HEK293 (cell line): ENCODE data around the gene FSTL4.
A peak's percentile ranks its signal among the peaks of the same experiment; 100 is the strongest.

Experiments
- CTCF ChIA-PET: fragments of 350-600 bp; formaldehyde crosslinking; extraction: SDS; loops from one replicate; lab custom pipeline; 2021; ENCODE audit warnings: antibody characterized with exemption; lab: Yijun Ruan, JAX
- POLR2A ChIA-PET: fragments of 300-600 bp; formaldehyde crosslinking; extraction: SDS; loops from one replicate; lab custom pipeline; 2020; ENCODE audit warnings: antibody characterized with exemption, inconsistent platforms; lab: Yijun Ruan, JAX
- H3K27ac ChIP-seq: fragments of 200-500 bp; sonication (Bioruptor generic); 2 replicates; pipeline ENCODE4 v1.5.1; 2014; ENCODE audit warnings: low read depth, low read length, control low read depth, inconsistent platforms; ENCODE audit errors: extremely low read depth
- H3K36me3 ChIP-seq, 2 experiments: fragments of 200-500 bp in 1 of 2; sonication (Bioruptor generic) in 1 of 2; 1 replicate in 1 of 2; 2 replicates in 1 of 2; pipeline ENCODE4 v1.5.1; 2014 to 2017; ENCODE audit warnings: inconsistent platforms in 2 of 2, low read length in 2 of 2; ENCODE audit not compliant: control insufficient read depth in 2 of 2, insufficient read depth in 1 of 2
- H3K4me1 ChIP-seq: fragments of 200-500 bp; sonication (Bioruptor generic); 2 replicates; pipeline ENCODE4 v1.5.1; 2014; ENCODE audit warnings: mild to moderate bottlenecking, low read length, inconsistent platforms; ENCODE audit not compliant: control insufficient read depth, insufficient read depth
- H3K4me3 ChIP-seq: 2 replicates; pipeline ENCODE4 v1.5.1; 2011; ENCODE audit warnings: low read depth, mild to moderate bottlenecking, control low read depth, low read length, moderate library complexity
- H3K9me3 ChIP-seq: fragments of 200-500 bp; sonication (Bioruptor generic); 2 replicates; pipeline ENCODE4 v1.5.1; 2014; ENCODE audit warnings: low read depth, low read length, inconsistent platforms; ENCODE audit not compliant: control insufficient read depth, insufficient read depth
- GLI2 ChIP-seq: fragments of 450-650 bp; formaldehyde crosslinking; IDR thresholded peaks from 2 replicates; pipeline ENCODE4; 2017; ENCODE audit warnings: missing biosample characterization, missing genetic modification characterization, low read depth, borderline replicate concordance
- KLF10 ChIP-seq: fragments of 450-650 bp; IDR thresholded peaks from 2 replicates; pipeline ENCODE4 v1.5.1; 2018; ENCODE audit warnings: missing biosample characterization, mild to moderate bottlenecking, missing genetic modification characterization
- REPIN1 ChIP-seq: fragments of 450-650 bp; formaldehyde crosslinking; IDR thresholded peaks from 2 replicates; pipeline ENCODE4 v1.5.1; 2017; ENCODE audit warnings: missing biosample characterization, missing genetic modification characterization, low read depth
- ZFP3 ChIP-seq: fragments of 450-650 bp; formaldehyde crosslinking; IDR thresholded peaks from 2 replicates; pipeline ENCODE4 v1.5.1; 2016; ENCODE audit warnings: low read depth, missing biosample characterization, missing genetic modification characterization
- ZFP69B ChIP-seq: fragments of 450-650 bp; formaldehyde crosslinking; IDR thresholded peaks from 2 replicates; pipeline ENCODE4 v1.5.1; 2016; ENCODE audit warnings: missing biosample characterization, missing genetic modification characterization
- ZNF140 ChIP-seq: fragments of 450-650 bp; formaldehyde crosslinking; IDR thresholded peaks from 2 replicates; pipeline ENCODE4 v1.5.1; 2016; ENCODE audit warnings: missing biosample characterization, missing genetic modification characterization
- ZNF155 ChIP-seq: fragments of 450-650 bp; formaldehyde crosslinking; IDR thresholded peaks from 2 replicates; pipeline ENCODE4 v1.5.1; 2016; ENCODE audit warnings: missing biosample characterization, missing genetic modification characterization
- ZNF239 ChIP-seq: fragments of 450-650 bp; formaldehyde crosslinking; IDR thresholded peaks from 2 replicates; pipeline ENCODE4 v1.5.1; 2016; ENCODE audit warnings: missing biosample characterization, missing genetic modification characterization
- ZNF426 ChIP-seq: fragments of 450-650 bp; formaldehyde crosslinking; IDR thresholded peaks from 2 replicates; pipeline ENCODE4 v1.5.1; 2017; ENCODE audit warnings: missing biosample characterization, missing genetic modification characterization, mild to moderate bottlenecking, inconsistent platforms, moderate library complexity
- ZNF555 ChIP-seq: fragments of 450-650 bp; formaldehyde crosslinking; conservative IDR thresholded peaks from 2 replicates; pipeline ENCODE4 v1.5.1; 2017; ENCODE audit warnings: missing biosample characterization, mild to moderate bottlenecking, missing genetic modification characterization, inconsistent platforms
- ZNF626 ChIP-seq: fragments of 450-650 bp; sonication (Bioruptor Pico); formaldehyde crosslinking; IDR thresholded peaks from 2 replicates; pipeline ENCODE4 v1.5.1; 2018; ENCODE audit warnings: missing biosample characterization, missing genetic modification characterization, inconsistent platforms
- ZNF660 ChIP-seq: fragments of 450-650 bp; IDR thresholded peaks from 2 replicates; pipeline ENCODE4 v1.5.1; 2018; ENCODE audit warnings: missing biosample characterization, mild to moderate bottlenecking, missing genetic modification characterization
- ZNF791 ChIP-seq: fragments of 450-650 bp; formaldehyde crosslinking; IDR thresholded peaks from 2 replicates; pipeline ENCODE4 v1.5.1; 2016; ENCODE audit warnings: missing biosample characterization, missing genetic modification characterization
- TF ChIP-seq, protein P1 (sequence below): fragments of 450-650 bp; formaldehyde crosslinking; IDR thresholded peaks from 2 replicates; pipeline ENCODE4 v1.5.1; 2017; ENCODE audit warnings: missing biosample characterization, missing genetic modification characterization
- TF ChIP-seq, protein P2 (sequence below): fragments of 450-650 bp; formaldehyde crosslinking; IDR thresholded peaks from 2 replicates; pipeline ENCODE4 v1.5.1; 2016; ENCODE audit warnings: missing biosample characterization, missing genetic modification characterization
- TF ChIP-seq, protein P3 (sequence below): fragments of 450-650 bp; formaldehyde crosslinking; IDR thresholded peaks from 2 replicates; pipeline ENCODE4 v1.5.1; 2016; ENCODE audit warnings: missing biosample characterization, missing genetic modification characterization
- TF ChIP-seq, protein P4 (sequence below): fragments of 450-650 bp; formaldehyde crosslinking; optimal IDR thresholded peaks from 2 replicates; pipeline ENCODE3; 2016; ENCODE audit warnings: missing biosample characterization, mild to moderate bottlenecking, missing genetic modification characterization

FSTL4 gene

DNA sequence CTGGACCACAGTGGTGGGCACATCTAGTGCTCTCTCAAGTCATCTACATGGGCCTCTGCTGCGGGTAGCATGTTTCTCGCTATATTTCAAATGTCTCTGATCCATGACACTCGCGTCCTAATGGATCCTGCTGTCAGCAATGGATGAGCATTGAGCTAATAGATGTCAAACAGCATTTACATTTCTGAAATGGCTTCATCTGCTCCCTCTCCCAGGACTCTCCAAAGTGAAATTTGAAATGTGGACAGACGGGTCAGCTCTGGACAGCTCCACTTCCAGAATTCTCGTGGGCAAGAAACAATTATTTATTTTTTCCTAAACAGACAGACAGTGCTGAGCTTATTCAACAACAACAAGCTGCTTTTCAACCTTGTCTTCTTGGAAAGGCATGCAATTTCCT lies 58.1 kb downstream of the FSTL4 start (continued):
- no peak for TF ChIP-seq REPIN1
- TF ChIP-seq ZNF239 (tag by site-specific recombination): no peak

DNA sequence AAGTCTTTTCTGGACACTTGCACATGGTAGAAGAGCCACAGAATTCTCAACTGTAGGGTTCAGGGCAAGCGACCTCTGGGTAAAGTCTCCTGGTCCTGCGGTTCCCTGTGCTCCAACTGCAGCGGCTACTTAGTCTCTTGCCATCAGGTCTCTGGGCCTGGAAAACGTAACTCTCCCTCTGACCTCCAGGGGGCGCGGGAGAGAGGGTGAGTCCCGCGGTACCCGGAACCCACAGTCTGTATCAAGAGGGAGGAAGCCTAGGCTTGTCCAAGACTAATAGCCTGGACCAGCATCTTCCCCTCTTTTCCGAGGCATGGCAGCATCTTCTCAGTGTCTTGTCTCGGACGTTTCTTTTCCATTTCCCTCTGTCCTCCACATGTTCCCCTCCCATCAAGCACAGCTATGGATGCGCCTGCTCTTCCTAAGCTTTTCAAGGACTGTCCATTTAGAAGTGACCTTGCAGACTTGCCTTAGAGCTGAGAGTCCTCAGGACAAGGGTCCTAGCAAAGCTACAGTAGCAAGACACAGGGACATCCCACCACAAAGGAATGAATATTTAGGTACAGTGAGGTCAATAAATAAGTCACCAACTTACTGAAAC lies 59.3 kb downstream of the FSTL4 start:
- CTCF ChIA-PET: interaction anchor here (0.6 to 2.3 kb wide), 15 partner anchors 9 to 369 kb away, joined by 3 to 12 read pairs (median 3); no protein-coding TSS in a partner anchor
- TF ChIP-seq ZFP69B: no peak
- TF ChIP-seq, protein P1, sequence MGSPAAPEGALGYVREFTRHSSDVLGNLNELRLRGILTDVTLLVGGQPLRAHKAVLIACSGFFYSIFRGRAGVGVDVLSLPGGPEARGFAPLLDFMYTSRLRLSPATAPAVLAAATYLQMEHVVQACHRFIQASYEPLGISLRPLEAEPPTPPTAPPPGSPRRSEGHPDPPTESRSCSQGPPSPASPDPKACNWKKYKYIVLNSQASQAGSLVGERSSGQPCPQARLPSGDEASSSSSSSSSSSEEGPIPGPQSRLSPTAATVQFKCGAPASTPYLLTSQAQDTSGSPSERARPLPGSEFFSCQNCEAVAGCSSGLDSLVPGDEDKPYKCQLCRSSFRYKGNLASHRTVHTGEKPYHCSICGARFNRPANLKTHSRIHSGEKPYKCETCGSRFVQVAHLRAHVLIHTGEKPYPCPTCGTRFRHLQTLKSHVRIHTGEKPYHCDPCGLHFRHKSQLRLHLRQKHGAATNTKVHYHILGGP (tag by site-specific recombination): no peak
- TF ChIP-seq, protein P2, sequence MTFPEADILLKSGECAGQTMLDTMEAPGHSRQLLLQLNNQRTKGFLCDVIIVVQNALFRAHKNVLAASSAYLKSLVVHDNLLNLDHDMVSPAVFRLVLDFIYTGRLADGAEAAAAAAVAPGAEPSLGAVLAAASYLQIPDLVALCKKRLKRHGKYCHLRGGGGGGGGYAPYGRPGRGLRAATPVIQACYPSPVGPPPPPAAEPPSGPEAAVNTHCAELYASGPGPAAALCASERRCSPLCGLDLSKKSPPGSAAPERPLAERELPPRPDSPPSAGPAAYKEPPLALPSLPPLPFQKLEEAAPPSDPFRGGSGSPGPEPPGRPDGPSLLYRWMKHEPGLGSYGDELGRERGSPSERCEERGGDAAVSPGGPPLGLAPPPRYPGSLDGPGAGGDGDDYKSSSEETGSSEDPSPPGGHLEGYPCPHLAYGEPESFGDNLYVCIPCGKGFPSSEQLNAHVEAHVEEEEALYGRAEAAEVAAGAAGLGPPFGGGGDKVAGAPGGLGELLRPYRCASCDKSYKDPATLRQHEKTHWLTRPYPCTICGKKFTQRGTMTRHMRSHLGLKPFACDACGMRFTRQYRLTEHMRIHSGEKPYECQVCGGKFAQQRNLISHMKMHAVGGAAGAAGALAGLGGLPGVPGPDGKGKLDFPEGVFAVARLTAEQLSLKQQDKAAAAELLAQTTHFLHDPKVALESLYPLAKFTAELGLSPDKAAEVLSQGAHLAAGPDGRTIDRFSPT (tag by site-specific recombination): no peak
- 0 out of 2 replicates have a peak, but pooled peaks have one; percentile 45 for TF ChIP-seq ZNF660 (tag by site-specific recombination)
- TF ChIP-seq ZNF791 (tag by site-specific recombination): no peak
- TF ChIP-seq, protein P3, sequence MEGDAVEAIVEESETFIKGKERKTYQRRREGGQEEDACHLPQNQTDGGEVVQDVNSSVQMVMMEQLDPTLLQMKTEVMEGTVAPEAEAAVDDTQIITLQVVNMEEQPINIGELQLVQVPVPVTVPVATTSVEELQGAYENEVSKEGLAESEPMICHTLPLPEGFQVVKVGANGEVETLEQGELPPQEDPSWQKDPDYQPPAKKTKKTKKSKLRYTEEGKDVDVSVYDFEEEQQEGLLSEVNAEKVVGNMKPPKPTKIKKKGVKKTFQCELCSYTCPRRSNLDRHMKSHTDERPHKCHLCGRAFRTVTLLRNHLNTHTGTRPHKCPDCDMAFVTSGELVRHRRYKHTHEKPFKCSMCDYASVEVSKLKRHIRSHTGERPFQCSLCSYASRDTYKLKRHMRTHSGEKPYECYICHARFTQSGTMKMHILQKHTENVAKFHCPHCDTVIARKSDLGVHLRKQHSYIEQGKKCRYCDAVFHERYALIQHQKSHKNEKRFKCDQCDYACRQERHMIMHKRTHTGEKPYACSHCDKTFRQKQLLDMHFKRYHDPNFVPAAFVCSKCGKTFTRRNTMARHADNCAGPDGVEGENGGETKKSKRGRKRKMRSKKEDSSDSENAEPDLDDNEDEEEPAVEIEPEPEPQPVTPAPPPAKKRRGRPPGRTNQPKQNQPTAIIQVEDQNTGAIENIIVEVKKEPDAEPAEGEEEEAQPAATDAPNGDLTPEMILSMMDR: peak; percentile 41; the same call in 1 of the 2 replicates
- no peak for TF ChIP-seq ZNF426 (tag by site-specific recombination)
- TF ChIP-seq KLF10: no peak
- TF ChIP-seq ZNF626 (tag by site-specific recombination): no peak
- no peak for TF ChIP-seq GLI2 (tag by site-specific recombination)
- TF ChIP-seq, all 188 proteins: peak for 2
- Histone ChIP-seq H3K36me3 (no peaks in the 10 kb centered on the region), H3K27ac (no peak overlapping the region), H3K9me3 (no peaks in the 10 kb centered on the region), H3K4me1 (no peaks in the 10 kb centered on the region), H3K4me3 (no peak overlapping the region)
- POLR2A ChIA-PET: no interaction called here

DNA sequence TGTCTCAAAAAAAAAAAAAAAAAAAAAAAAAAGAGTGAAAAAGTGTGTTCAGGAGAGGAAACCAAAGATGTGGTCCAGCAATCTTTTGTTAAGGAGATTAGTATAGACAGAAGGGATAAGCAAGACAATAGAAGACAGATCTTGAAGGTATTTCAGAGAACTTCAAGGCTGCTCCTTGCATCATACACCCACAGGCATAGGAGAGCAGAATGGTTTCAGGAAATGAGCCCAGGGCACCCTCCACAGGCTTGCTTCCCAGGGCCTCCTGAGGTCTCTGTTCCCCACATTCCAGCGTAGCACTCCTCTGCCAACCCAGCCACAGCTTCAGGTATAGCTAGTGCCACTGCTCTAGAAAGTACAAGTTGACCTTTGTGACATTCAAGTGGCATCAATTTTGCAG lies 65.8 kb downstream of the FSTL4 start:
- TF ChIP-seq ZNF140 (tag by site-specific recombination) (no peak), ZNF791 (tag by site-specific recombination) (no peak)
- ChIA-PET POLR2A (no interaction called here), CTCF (no interaction called here)
- no peak overlapping the region for H3K4me3 ChIP-seq
- H3K9me3 ChIP-seq: no peaks in the 10 kb centered on the region
- H3K27ac ChIP-seq: no peak overlapping the region
- H3K4me1 ChIP-seq: no peaks in the 10 kb centered on the region
- H3K36me3 ChIP-seq: no peaks in the 10 kb centered on the region

- Histone ChIP-seq H3K27ac (no peak overlapping the region), H3K36me3 (no peaks in the 10 kb centered on the region), H3K4me1 (no peaks in the 10 kb centered on the region), H3K9me3 (no peaks in the 10 kb centered on the region), H3K4me3 (no peak overlapping the region)
- TF ChIP-seq ZNF155 (tag by site-specific recombination): no peak
- TF ChIP-seq, protein P4, sequence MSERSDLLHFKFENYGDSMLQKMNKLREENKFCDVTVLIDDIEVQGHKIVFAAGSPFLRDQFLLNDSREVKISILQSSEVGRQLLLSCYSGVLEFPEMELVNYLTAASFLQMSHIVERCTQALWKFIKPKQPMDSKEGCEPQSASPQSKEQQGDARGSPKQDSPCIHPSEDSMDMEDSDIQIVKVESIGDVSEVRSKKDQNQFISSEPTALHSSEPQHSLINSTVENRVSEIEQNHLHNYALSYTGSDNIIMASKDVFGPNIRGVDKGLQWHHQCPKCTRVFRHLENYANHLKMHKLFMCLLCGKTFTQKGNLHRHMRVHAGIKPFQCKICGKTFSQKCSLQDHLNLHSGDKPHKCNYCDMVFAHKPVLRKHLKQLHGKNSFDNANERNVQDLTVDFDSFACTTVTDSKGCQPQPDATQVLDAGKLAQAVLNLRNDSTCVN (tag by site-specific recombination): no peak
- no peak for TF ChIP-seq ZFP3
- no peak for TF ChIP-seq ZNF555 (tag by site-specific recombination)
- CTCF ChIA-PET: interaction anchor here (0.7 to 1.2 kb wide), 4 partner anchors 16 to 434 kb away, joined by 3 to 4 read pairs (median 3); no protein-coding TSS in a partner anchor
- POLR2A ChIA-PET: no interaction called here
Measured at GRCh38 chr5:133544346-133544745, 68.0 kb downstream of the FSTL4 start.
